Measurements from ENCODE around the gene SYCP2.

- TF ChIP-seq POLR2A (IDR thresholded peaks at IDR 0.05) (peak; percentile 92 to 94), EP300 (IDR thresholded peaks at IDR 0.05) (no peak), CTCF (IDR thresholded peaks at IDR 0.05) (peak in 3 of 4 experiments; percentile 14 to 49 (median 28))
Observed at GRCh38 chr20:59940129-59940955, 6.9 kb upstream of the SYCP2 start, which contains the start of the genes FAM217B and PPP1R3D.
